GM19043 (cell line): Measurements from ENCODE around the gene OR13J1.
"Not testable (repeated sequence)": the region's sequence is repeated elsewhere in the genome, so short reads cannot be mapped to it uniquely, and the experiment has no call there.

Experiments
- ATAC-seq: cut with Tn5 transposase; IDR thresholded peaks from one replicate; pipeline ENCODE4 v1.9.1; 2021; ENCODE audit warnings: low read depth; ENCODE audit not compliant: unreplicated experiment

OR13J1 gene

DNA sequence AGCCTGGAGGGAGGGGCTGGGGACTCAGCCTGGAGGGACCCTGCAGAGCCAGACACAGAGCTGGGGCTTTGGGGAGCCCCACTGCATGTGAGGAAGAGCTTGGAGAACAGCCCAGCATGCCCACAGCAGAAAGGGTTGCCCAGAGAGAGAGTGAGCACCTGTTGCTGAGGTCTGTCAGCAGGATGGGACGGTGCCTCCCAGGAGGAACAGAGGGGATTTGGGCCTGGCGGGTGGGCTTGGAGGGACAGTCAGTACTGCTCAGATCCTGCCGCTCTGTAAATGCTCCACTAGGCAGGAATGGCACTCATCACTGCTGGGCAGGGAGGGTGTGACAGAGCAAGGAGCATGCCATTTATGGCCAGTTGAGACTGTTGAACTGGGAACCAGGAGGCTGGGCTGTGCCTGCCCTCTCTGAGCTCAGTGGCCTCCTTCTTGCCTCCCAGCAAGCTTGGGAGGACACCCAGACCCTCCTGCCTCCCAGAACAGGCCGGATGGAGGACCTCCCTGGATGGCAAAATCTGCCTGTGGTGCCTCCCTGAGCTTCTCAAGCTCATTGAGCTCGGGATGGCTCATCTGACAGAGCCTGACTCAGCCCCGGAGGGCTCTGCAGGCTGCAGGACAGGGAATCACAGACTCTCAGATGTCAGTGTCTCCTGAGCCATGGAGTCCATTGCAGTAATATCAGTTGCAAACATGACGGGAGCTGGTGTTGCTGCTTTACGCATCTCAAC lies 35.0 kb upstream of the OR13J1 start:
- ATAC-seq, result no peak

DNA sequence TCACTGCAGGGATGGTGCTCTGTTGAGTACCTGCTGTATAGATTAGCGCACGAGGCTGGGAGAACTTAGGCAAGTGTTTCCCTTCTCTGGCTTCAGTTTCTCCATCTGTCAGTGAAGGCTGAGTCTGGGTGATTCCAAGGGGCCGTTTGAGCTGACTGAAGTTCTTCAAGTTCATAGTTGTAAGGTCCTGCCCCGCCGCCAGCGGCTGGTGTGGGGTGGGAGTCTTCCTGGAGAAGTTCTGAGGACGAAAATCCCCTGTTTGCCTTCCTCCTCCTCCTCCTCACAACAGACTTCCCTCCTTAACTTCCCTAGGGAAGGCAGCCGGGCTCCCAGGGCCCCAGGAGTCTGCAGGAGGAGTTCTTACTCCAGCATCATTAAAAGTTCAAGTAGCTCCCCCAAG lies 34.1 kb upstream of the OR13J1 start:
- ATAC-seq, result no peak

DNA sequence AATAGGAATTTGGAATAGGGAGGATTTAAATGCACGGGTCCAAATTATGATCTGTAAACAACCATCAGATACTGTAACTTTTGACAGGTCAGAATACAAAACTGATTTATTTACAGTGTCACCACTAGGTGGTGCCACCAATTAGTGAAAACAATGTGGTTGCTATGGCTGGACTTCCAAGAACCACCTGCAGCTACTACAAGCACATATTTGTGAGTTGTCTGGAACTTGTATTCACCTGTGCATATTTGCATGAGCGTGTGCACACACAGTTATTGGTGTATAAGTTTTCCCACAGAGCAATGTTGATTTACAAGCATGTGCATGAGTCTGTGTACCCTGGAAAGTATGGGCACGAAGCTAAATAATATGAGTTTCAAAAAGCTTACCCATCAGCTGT lies 32.8 kb upstream of the OR13J1 start:
- no peak for ATAC-seq

DNA sequence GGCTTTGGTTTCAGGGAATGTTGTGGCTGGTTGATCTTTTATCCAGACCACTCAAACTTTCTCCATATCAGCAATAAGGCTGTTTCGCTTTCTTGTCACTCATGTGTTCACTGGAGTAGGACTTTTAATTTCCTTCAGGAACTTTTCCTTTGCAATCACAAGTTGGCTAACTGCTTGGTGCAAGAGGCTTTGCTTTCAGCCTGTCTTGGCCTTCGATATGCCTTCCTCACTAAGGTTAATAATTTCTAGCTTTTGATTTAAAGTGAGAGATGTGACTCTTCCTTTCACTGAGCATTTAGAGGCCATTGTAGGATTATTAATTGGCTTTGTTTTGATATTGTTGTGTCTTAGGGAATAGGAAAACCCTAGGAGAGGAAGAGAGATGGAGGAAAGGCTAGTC lies 28.8 kb upstream of the OR13J1 start:
- ATAC-seq, result no peak

DNA sequence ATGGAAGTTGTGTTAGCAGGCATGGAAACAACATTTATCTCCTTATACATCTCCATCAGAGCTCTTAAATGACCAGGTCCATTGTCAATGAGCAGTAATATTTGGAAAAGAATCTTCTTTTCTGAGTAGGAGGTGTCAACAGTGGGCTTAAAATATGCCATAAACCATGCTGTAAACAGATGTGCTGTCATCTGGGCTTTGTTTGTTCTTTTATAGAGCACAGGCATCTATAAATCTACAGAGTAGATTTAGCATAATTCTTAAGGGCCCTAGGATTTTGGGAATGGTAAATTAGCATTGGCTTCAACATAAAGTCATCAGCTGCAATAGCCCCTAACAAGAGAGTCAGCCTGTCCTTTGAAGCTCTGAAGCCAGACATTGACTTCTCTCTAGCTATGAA lies 28.1 kb upstream of the OR13J1 start:
- ATAC-seq, result no peak

DNA sequence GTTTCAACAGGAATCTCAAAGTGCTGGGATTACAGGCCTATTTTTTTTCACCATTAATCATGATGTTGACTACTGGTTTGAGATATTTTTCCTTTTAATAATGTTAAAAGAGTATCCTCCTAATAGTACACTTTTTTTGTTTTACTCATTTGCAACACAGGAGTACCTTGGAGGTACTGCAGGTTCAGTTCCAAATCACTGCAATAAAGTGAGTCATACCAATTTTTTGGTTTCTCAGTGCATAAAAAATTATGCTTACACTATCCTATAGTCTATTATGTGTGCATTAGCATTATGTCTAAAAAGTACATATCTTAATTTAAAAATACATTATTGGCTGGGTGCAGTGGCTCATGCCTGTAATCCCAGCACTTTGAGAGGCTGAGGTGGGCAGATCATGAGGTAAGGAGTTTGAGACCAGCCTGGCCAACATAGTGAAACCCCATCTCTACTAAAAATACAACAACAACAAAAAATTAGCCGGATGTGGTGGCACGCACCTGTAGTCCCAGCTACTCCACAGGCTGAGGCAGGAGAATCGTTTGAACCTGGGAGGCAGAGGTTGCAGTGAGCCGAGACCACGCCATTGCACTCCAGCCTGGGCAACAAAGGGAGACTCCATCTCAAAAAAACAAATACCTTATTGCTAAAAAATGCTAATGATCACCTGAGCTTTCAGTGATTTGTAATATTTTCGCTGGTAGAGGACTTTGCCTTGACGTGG lies 27.3 kb upstream of the OR13J1 start:
- not testable (repeated sequence) for ATAC-seq

DNA sequence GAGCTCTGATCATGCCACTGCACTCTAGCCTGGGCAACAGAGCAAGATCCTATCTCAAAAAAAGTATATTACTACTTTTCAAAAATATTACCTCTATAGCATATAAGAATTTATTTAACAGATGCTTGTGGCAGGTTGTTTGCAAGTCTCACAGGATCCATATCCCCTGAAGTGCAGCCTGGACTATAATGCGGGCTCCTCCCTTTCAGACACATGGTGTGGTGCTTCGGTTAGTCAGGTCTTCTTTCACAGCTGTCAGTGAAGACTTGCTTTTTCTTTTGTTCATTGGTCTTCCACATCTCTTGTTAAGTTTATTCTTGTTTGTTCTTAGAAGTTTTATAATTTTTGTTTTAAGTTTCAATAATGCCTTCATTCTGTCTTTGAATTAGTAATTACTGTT lies 26.4 kb upstream of the OR13J1 start:
- no peak for ATAC-seq

DNA sequence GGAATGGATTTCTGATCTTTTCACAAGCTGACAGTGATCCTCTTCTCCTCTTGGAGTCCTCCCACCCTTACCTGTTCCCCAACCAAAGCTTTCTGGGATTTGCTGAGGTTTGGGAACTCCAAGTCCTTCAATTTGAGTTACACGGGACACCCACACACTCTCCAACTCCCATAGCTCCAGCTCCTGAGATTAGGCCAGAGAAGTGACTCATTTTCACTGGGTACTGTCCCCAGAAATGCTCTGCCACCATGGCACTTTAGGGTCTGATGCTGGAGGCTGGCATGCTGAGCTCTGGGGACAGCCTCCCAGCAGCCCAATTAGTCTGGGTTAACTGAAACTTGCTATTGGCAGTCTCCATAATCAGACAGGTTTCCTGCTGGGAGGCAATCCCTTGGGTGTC lies 21.9 kb upstream of the OR13J1 start:
- ATAC-seq, result no peak

DNA sequence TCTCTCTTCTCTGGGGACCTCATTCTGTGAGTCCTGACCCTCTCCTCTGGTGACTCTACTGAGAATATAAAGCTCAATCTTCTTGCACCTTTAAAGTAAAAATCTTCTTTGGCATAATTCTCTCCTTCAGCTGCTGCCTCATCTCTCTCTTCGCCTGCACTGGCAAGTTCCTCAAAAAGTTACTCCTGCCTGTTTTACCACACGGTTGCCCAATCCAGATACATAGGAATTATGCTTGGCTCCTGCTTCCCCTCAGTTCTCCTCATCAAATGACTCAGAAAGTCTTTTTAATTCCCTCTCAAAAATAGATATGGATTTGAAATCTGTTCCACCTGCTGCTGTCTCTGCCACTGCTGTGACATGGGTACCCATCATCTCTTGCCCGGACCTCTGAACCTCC lies 21.4 kb upstream of the OR13J1 start:
- no peak for ATAC-seq

DNA sequence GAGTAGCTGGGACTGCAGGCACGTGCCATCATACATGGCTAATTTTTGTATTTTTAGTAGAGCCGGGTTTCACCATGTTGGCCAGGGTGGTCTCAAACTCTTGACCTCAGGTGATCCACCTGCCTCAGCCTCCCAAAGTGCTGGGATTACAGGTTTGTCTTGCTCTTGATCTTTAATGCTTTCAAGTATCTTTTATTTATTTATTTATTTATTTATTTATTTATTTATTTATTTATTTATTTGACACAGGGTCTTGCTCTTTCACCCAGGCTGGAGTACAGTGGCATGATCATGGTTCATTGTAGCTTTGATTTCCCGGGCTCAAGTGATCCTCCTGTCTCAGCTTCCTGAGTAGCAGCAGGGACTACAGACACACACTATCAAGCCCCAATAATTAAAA lies 14.7 kb upstream of the OR13J1 start:
- ATAC-seq, result not testable (repeated sequence)

DNA sequence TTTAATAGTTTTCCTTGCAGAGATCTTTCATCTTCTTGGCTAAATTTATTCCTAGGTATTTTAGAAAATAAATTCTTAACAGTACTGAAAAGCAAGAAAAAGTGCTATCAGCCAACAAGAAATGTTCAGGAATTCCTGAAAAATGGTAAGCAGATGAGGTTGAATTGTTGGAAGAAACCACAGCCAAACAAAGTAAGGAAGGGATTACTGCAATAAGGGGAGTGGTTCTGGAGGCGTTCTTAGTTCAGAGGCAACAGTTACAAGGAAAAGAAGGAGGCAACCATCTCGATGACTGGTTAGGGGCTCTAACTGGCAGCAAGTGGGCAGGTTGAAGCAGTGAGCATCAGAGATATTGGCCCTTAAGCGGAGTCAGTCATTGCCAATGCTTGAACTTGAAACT lies 12.8 kb upstream of the OR13J1 start:
- no peak for ATAC-seq

DNA sequence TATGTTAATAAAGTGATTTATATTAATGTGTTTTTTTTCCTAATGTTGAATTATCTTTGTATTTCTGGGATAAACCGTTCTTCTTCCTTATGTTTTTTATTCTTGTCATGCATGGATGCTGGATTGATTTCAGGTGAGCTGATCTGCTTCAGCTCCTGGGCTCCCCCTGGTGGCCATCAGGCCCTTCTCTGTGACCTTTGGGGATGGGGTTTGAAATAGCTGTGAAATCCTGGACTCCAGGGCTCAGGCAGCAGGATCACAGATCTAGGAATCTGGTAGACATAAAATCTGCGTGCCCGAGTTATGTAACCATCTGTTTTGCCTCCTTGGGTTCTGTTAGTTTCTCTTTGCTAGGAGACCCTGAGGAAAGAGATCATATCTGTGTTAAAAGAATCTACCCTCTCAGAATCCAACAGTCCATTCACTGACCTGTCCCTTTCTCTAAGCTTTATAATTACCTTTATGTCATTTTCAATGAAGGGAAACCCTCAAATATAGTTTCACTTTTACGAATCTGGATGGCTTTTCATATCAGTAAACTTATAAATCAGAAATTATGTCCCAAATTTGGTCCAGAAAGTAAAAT lies 12.2 kb upstream of the OR13J1 start:
- ATAC-seq, result no peak

DNA sequence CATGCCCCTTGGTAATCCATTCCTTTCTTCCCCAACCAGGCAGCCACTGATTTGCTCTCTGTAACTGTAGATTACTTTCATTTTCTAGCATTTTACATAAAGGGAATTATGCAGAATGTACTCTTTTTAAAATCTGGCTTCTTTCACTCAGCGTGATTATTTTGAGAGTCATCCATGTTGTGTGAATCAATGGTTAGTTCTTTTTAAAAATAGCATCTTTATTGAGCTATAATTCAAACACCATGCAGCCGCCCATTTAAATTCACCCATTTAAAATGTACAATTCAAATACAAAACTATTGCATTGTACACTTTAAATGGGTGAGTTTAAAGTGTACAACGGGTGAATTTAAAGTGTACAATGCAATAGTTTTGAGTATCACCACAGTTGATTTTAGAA lies 2.3 kb upstream of the OR13J1 start:
- no peak for ATAC-seq

DNA sequence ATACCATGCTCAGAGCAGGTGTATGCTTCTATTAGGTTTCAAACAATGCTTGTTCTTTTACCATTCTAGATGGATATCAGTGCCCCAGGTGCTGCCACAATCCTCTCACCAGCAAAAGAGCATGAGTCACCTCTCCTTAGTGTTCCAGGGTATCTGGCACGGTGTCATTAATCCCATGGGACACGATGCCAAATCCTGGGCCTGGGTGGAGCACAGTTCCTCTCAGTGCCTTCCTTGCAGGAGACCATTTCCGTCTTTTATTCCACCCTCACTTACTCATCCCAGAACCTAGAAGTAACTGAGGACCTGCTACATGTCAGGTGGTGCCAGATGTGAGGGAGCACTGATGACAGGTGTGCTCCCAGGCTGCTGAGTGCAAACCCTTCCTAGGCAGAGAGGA lies 1.3 kb upstream of the OR13J1 start:
- no peak for ATAC-seq

DNA sequence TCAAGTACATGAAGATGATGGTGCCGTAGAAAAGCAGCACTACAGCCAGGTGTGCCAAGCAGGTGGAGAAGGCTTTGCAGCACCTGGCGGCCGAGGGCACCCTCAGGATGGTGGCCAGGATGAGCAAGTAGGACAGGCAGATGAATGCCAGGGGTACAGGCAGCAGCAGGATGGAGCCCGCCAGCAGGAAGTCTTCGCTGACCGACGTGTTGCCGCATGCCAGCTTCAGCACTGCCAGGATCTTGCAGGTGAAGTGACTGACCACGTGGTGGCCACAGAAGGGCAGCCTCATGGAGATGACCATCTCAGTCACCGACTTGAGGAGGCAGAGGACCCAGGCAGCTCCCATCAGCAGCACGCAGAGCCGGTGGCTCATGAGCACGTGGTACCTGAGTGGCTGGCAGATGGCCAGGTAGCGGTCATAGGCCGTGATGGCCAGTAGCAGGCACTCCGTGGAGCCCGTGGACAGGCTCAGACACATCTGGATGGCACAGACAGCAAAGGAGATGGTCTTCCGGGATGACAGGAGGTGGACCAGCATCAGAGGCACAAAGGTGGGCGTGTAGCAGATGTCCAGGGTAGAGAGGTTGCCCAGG lies 482 bp downstream of the OR13J1 start:
- ATAC-seq, result no peak

DNA sequence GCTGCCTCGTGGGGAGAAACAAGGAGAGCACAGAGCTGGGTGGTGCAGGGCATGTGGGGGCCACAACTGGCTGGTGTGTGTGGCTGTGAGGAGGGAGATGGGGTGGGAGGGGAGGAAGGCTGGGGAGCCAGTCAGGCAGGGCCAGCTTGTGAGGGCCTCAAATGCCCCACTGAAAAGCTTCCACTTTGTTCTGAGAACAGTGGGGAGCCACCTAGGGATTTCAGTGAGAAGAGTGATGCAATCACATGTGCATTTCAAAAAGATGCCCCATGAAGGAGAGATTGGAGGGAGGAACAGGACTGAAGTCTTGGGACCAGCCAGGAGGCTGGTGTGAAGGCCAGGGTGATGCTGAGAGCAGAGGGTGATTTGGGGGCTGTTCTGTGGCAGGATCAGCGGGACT lies 1.3 kb downstream of the OR13J1 start:
- no peak for ATAC-seq

DNA sequence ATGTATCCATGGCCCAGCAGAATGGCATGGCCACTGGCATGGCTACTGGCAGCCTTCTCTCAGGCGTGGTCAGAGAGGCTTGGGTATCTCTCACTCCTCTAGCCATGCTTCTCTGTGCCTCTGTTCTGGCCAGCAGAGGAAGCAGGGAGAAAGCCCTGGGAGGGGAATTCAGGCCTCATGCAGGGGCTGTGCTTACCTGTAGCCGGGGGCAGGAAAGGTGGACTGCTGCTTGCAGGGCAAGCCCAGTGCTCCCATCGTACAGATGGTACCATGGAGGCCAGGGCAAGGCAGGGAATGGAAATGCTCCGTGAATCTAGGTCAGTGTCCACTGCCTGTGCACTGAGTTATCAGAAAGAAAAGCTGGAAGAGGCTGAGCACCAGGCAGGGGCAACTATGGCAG lies 2.7 kb downstream of the OR13J1 start:
- ATAC-seq, result no peak

DNA sequence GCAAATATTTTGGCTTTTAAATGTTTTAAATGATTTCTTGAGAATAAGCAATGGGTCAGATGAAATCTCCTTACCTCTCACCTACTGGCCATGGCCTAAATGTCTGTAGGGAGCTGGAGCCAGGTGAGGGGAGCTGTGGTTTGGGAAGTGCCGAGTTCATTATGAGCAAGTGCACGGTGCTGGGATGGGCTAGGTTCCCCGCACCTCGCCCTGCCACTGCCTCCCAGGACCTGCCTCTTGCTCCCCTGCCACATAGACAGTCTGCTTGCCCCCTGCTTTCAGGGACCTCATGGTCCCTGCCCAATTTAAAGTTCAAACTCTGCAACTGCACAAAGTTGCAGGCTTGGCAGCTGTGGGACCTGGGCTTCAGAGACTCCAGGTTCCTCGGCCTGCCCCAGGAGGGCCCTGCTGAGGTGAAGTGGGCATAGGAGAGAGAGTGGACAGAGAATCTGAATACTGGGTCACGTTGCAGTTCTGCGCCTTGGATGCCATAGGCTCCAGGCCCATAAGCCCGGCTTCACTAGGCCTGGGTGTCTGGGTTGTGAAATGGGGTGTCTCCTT lies 5.4 kb downstream of the OR13J1 start:
- no peak for ATAC-seq

DNA sequence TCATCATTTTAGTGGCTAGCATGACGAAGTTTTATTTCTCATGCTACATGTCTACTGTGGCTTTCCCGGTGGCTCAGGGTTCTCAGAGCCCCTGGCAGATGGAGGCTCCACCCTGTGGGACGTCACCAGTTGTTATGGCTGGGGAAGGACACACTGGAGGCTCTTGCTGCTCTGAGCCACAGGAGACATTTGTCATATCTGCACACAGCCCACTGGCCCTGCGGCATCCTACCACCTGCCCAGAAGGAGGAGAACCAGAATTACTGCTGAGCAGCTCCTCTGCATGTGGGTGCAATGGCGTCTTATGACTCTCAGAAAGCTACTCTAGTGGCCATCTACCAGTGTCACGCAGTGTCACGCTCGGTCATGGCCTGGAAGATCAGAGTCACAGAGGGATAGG lies 6.6 kb downstream of the OR13J1 start:
- no peak for ATAC-seq

DNA sequence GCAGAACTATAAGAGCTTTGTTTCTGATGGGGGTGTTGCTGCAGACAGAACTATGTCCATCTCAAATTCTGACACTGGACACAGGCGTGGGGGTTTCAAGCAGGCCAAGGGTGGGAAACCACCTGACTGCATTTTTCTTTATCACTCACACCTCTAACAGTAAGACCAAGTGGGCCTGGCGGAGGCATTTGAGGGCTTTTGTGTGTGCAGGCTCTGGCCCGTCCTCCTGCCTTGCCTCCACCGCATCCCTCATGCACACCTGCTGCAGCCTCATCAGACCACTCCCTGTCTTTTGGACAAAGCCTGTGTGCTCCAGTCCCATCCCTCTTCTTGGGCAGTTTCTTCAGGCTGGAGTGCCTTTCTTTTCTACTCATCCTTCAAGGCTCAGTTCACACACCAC lies 7.9 kb downstream of the OR13J1 start:
- no peak for ATAC-seq

DNA sequence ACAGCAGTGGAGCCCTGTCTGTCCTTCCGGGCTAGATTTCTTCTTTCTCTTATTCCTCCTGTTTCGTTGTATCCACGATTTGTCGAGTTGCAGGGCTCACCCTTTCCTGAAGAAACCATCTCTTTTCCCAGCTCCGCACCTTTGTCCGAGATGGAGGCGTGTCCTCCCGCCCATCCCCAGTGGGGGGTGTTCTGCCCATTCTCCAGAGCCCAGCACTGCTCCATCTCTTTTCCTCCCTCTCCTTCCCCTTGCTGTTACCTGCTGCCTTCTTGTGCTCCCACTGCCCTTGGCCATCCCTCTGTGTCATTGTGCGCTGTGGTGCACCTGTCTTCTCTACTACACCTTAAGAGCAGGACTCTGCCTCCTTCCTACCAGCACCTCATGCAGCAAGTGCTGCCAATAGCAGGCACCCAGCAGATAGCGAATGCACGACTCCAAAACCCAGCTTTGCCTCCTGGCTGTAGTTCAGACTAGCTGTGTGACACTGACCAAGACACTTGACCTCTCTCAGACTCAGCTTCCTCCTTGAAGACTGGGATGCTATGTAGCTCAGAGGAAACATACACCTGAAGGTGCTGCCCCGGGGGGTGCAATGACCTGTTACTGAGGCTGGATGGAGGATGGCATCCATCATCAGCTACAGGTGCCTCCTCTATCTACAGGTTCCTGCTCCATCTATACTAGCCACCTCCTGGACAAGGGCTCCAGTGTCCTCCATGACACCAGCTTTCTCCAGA lies 8.9 kb downstream of the OR13J1 start:
- no peak for ATAC-seq
